Spleen (tissue), 10 donors: Measurements from ENCODE around the gene PRAMEF17. TPM values are rescaled to one million over a fixed set of nuclear protein-coding genes. Genes with fewer than 3 reads are reported as not detected.

Experiments
- polyA plus RNA-seq, 3 donors: library from polyadenylated mRNA; stranded (reverse); fragments of 200-250 nt; gene quantifications; one replicate each; pipeline ENCODE4 v1.2.1, GENCODE V29; 2013
- total RNA-seq, 7 donors: library from RNA; depleted of rRNA in 3 of 7; stranded (reverse); fragments of >200 nt in 3 of 7; fragmentation: NEBNext Ultra II Directional in 4 of 7; extraction: Animal tissue kit (Norgen Biotek cat#: 25700) in 4 of 7; gene quantifications; one replicate each; pipeline versions ENCODE4 v1.1.0 to v1.2.1, GENCODE V29; 2016 to 2021
- donor health status: healthy with polysubstance abuse.
- donor health status: DM: no; HTN: no; CAD: no; lungs with moderate emphysema.
- donor health status: DM: no; HTN: no; CAD: no.
- donor health status: Bipolar disorder and iron deficiency.
- donor health status: healthy.
- donor health status: DM: no; HTN: no; CAD: no.
- donor health status: DM: yes; HTN: yes; CAD: no.

PRAMEF17 gene
- total and polyA plus RNA-seq, 10 donors = not detected

Other genes starting within 250 kb of the PRAMEF17 start
- gene PRAMEF26, start 233.6 kb upstream of the PRAMEF17 start, total RNA-seq = not detected
- gene PRAMEF26, start 233.6 kb upstream of the PRAMEF17 start, polyA plus RNA-seq = not detected
- gene HNRNPCL4, start 224.0 kb upstream of the PRAMEF17 start, total RNA-seq = not detected
- gene HNRNPCL4, start 224.0 kb upstream of the PRAMEF17 start, polyA plus RNA-seq = not detected
- gene PRAMEF9, start 217.8 kb upstream of the PRAMEF17 start, total RNA-seq = not detected
- not detected for gene PRAMEF9, start 217.8 kb upstream of the PRAMEF17 start, polyA plus RNA-seq
- gene PRAMEF13, start 188.2 kb upstream of the PRAMEF17 start, total RNA-seq = not detected
- not detected for gene PRAMEF13, start 188.2 kb upstream of the PRAMEF17 start, polyA plus RNA-seq
- not detected for gene PRAMEF18, start 163.5 kb upstream of the PRAMEF17 start, total RNA-seq
- gene PRAMEF18, start 163.5 kb upstream of the PRAMEF17 start, polyA plus RNA-seq = not detected
- not detected for gene PRAMEF5, start 135.4 kb upstream of the PRAMEF17 start, total RNA-seq
- gene PRAMEF5, start 135.4 kb upstream of the PRAMEF17 start, polyA plus RNA-seq = not detected
- not detected for gene PRAMEF8, start 104.5 kb upstream of the PRAMEF17 start, total RNA-seq
- not detected for gene PRAMEF8, start 104.5 kb upstream of the PRAMEF17 start, polyA plus RNA-seq
- gene PRAMEF33, start 86.1 kb upstream of the PRAMEF17 start, total RNA-seq = not detected
- gene PRAMEF33, start 86.1 kb upstream of the PRAMEF17 start, polyA plus RNA-seq = not detected
- not detected for gene PRAMEF15, start 74.1 kb upstream of the PRAMEF17 start, total RNA-seq
- not detected for gene PRAMEF15, start 74.1 kb upstream of the PRAMEF17 start, polyA plus RNA-seq
- gene PRAMEF14, start 42.5 kb upstream of the PRAMEF17 start, total RNA-seq = not detected
- not detected for gene PRAMEF14, start 42.5 kb upstream of the PRAMEF17 start, polyA plus RNA-seq
- not detected for gene PRAMEF19, start 17.7 kb upstream of the PRAMEF17 start, total RNA-seq
- gene PRAMEF19, start 17.7 kb upstream of the PRAMEF17 start, polyA plus RNA-seq = not detected
- not detected for gene PRAMEF20, start 20.8 kb downstream of the PRAMEF17 start, total RNA-seq
- under 1 TPM in 1 of 3 donors, not detected in 2; 0.09 TPM for gene PRAMEF20, start 20.8 kb downstream of the PRAMEF17 start, polyA plus RNA-seq
- under 1 TPM in 1 of 7 donors, not detected in 6; 0.28 TPM for gene LRRC38, start 124.4 kb downstream of the PRAMEF17 start, total RNA-seq
- gene LRRC38, start 124.4 kb downstream of the PRAMEF17 start, polyA plus RNA-seq = under 1 TPM in 1 of 3 donors, not detected in 2; 0.03 TPM
- gene PDPN, start 194.2 kb downstream of the PRAMEF17 start, total RNA-seq = under 1 TPM in 3 of 7 donors, not detected in 4; 0.19 to 0.49 (median 0.44) TPM
- 1 to 10 TPM in 1 of 3 donors, under 1 TPM in 2; 0.09 to 1.9 (median 0.32) TPM for gene PDPN, start 194.2 kb downstream of the PRAMEF17 start, polyA plus RNA-seq